ENCODE measurements around the gene NTN5. TPM values are rescaled to one million over a fixed set of nuclear protein-coding genes. Genes with fewer than 3 reads are reported as not detected.

Gene NTN5
- total RNA-seq, 4 donors from 2014 or later: 0.47 to 1.9 (median 0.58) TPM; not detected in 1

Other genes with a start within 250 kb of the NTN5 start
- 10 to 100 TPM; 33.3 to 44.4 (median 39.3) TPM for gene GRWD1, start 227.0 kb downstream of the NTN5 start, total RNA-seq
- 1 to 10 TPM in 3 of 4 donors, under 1 TPM in 1; 0.86 to 4.7 (median 1.4) TPM for gene KCNJ14, start 217.4 kb downstream of the NTN5 start, total RNA-seq
- 100 to 1,000 TPM in 1 of 4 donors, 10 to 100 TPM in 3; 67.7 to 162 (median 78.2) TPM for gene CYTH2, start 203.6 kb downstream of the NTN5 start, total RNA-seq
- 1 to 10 TPM; 5.3 to 6.7 (median 5.8) TPM for gene LMTK3, start 161.2 kb downstream of the NTN5 start, total RNA-seq
- 100 to 1,000 TPM; 119 to 191 (median 166) TPM for gene SULT2B1, start 120.8 kb downstream of the NTN5 start, total RNA-seq
- gene SPACA4, start 66.3 kb downstream of the NTN5 start, total RNA-seq: 1 to 10 TPM in 2 of 4 donors, not detected in 2; 1.7 to 2.1 TPM
- 1 to 10 TPM in 2 of 4 donors, under 1 TPM in 2; 0.53 to 8.2 (median 3.8) TPM for gene FAM83E, start 57.9 kb downstream of the NTN5 start, total RNA-seq
- 1,000 to 10,000 TPM; 3,252 to 5,828 (median 3,870) TPM for gene RPL18, start 53.8 kb downstream of the NTN5 start, total RNA-seq
- 1 to 10 TPM; 2.2 to 8.8 (median 6.1) TPM for gene SPHK2, start 53.5 kb downstream of the NTN5 start, total RNA-seq
- gene DBP, start 35.6 kb downstream of the NTN5 start, total RNA-seq: 10 to 100 TPM; 21.1 to 41.6 (median 24.8) TPM
- gene CA11, start 26.8 kb downstream of the NTN5 start, total RNA-seq: 10 to 100 TPM in 3 of 4 donors, 1 to 10 TPM in 1; 7.3 to 37.5 (median 10.3) TPM
- 10 to 100 TPM in 3 of 4 donors, 1 to 10 TPM in 1; 8.5 to 14.9 (median 11.5) TPM for gene FUT2, start 23.0 kb upstream of the NTN5 start, total RNA-seq
- under 1 TPM; 0.42 to 0.74 (median 0.63) TPM for gene MAMSTR, start 46.7 kb upstream of the NTN5 start, total RNA-seq
- gene RASIP1, start 67.6 kb upstream of the NTN5 start, total RNA-seq: 10 to 100 TPM in 2 of 4 donors, 1 to 10 TPM in 2; 4.7 to 16.8 (median 11.4) TPM
- gene IZUMO1, start 73.9 kb upstream of the NTN5 start, total RNA-seq: not detected
- 1 to 10 TPM; 1.7 to 4.9 (median 3.5) TPM for gene FUT1, start 79.6 kb upstream of the NTN5 start, total RNA-seq
- gene FGF21, start 82.5 kb upstream of the NTN5 start, total RNA-seq: not detected
- gene BCAT2, start 138.0 kb upstream of the NTN5 start, total RNA-seq: 10 to 100 TPM; 20.3 to 61.4 (median 38.6) TPM
- 1 to 10 TPM; 1.6 to 6.6 (median 5.4) TPM for gene HSD17B14, start 163.5 kb upstream of the NTN5 start, total RNA-seq
- gene PLEKHA4, start 195.6 kb upstream of the NTN5 start, total RNA-seq: 1 to 10 TPM; 2.9 to 7.2 (median 6.3) TPM
- 100 to 1,000 TPM in 1 of 4 donors, 10 to 100 TPM in 3; 91.6 to 152 (median 97.5) TPM for gene PPP1R15A, start 199.4 kb upstream of the NTN5 start, total RNA-seq
- gene TULP2, start 225.7 kb upstream of the NTN5 start, total RNA-seq: not detected
- gene NUCB1, start 227.3 kb upstream of the NTN5 start, total RNA-seq: 100 to 1,000 TPM; 162 to 269 (median 189) TPM

All from lower leg skin (tissue), 4 donors.